ENCODE data around the gene KCTD1. TPM values are rescaled to one million over a fixed set of nuclear protein-coding genes. Genes with fewer than 3 reads are reported as not detected.

KCTD1 gene
- total and polyA plus RNA-seq, 2 experiments from 2014 or later = 5.4 to 13.8 TPM

DNA sequence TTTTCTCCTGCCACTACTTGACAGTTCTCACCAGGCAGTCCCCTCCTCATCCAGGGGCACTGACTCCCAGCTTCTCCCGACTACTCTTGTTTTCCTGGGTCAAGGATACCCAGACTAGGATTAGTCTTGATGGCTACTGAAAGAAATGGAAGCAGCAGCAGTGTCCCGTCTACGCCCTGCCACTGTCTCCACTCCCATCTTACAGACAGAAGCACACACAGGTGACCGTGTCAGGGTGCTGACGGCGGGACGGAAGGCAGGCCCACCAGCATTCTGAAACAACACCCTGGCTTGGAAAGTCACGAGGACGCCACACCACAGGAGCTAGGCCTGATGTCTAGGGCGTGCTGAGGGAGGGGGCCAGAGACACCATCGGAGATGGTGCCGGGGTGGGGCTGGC is 82.9 kb downstream of the KCTD1 start:
- Histone ChIP-seq H3K9me3 (ENCODE audit: low read depth) (no peaks in the 10 kb centered on the region), H3K79me2 (no peaks in the 10 kb centered on the region), H3K4me2 (no peak overlapping the region), H3K36me3 (replicated peaks; ENCODE audit: insufficient read depth, low read depth) (no peaks in the 10 kb centered on the region), H3K27ac (no peak overlapping the region), H3K4me3 (no peak overlapping the region), H4K20me1 (ENCODE audit: insufficient read depth, poor library complexity, severe bottlenecking) (no peaks in the 10 kb centered on the region), H2AFZ (no peak overlapping the region), H3K9me2 (replicated peaks; ENCODE audit: insufficient read depth) (no peaks in the 10 kb centered on the region), H3K4me1 (ENCODE audit: insufficient read depth) (no peaks in the 10 kb centered on the region), H3K27me3 (no peaks in the 10 kb centered on the region)
- WGBS (ENCODE audit: low lambda C conversion rate, missing lambda C conversion rate) = 95% methylated on average over 12 of the region's 12 CpGs
- TF ChIP-seq CTCF (IDR thresholded peaks at IDR 0.05; ENCODE audit: poor library complexity) (no peak), EZH2 (IDR thresholded peaks at IDR 0.05; ENCODE audit: borderline replicate concordance) (no peak), EZH2phosphoT487 (IDR thresholded peaks at IDR 0.05; ENCODE audit: low read depth, severe bottlenecking, unreplicated experiment) (no peak)
- DNase-seq (ENCODE audit: low spot score) = no peak

GRCh38 chr18:26464128-26465011 is 84.0 kb downstream of the KCTD1 start:
- Histone ChIP-seq H3K36me3 (replicated peaks; ENCODE audit: insufficient read depth, low read depth) (no peaks in the 10 kb centered on the region), H3K4me2 (no peak overlapping the region), H3K9me2 (replicated peaks; ENCODE audit: insufficient read depth) (no peaks in the 10 kb centered on the region), H4K20me1 (ENCODE audit: insufficient read depth, poor library complexity, severe bottlenecking) (no peaks in the 10 kb centered on the region), H3K4me1 (ENCODE audit: insufficient read depth) (no peaks in the 10 kb centered on the region), H3K9me3 (ENCODE audit: low read depth) (no peaks in the 10 kb centered on the region), H3K79me2 (no peaks in the 10 kb centered on the region), H2AFZ (no peak overlapping the region), H3K4me3 (no peak overlapping the region), H3K27me3 (no peaks in the 10 kb centered on the region), H3K27ac (no peak overlapping the region)
- TF ChIP-seq CTCF (IDR thresholded peaks at IDR 0.05; ENCODE audit: poor library complexity) (no peak), EZH2phosphoT487 (IDR thresholded peaks at IDR 0.05; ENCODE audit: low read depth, severe bottlenecking, unreplicated experiment) (no peak), EZH2 (IDR thresholded peaks at IDR 0.05; ENCODE audit: borderline replicate concordance) (no peak)
- WGBS (ENCODE audit: low lambda C conversion rate, missing lambda C conversion rate) = 78% methylated on average over 11 of the region's 11 CpGs
- DNase-seq (ENCODE audit: low spot score) = no peak

GRCh38 chr18:26462355-26462754 is 86.0 kb downstream of the KCTD1 start:
- TF ChIP-seq CTCF (IDR thresholded peaks at IDR 0.05; ENCODE audit: poor library complexity) (no peak), EZH2 (IDR thresholded peaks at IDR 0.05; ENCODE audit: borderline replicate concordance) (no peak), EZH2phosphoT487 (IDR thresholded peaks at IDR 0.05; ENCODE audit: low read depth, severe bottlenecking, unreplicated experiment) (no peak)
- H3K27me3 ChIP-seq = no peaks in the 10 kb centered on the region
- no peaks in the 10 kb centered on the region for H3K9me3 ChIP-seq (ENCODE audit: low read depth)

More at GRCh38 chr18:26462355-26462754, 86.0 kb downstream of the KCTD1 start:
- no peaks in the 10 kb centered on the region for H3K36me3 ChIP-seq (replicated peaks; ENCODE audit: insufficient read depth, low read depth)
- H3K27ac ChIP-seq = no peak overlapping the region
- H2AFZ ChIP-seq = no peak overlapping the region
- DNase-seq (ENCODE audit: low spot score) = no peak
- no peak overlapping the region for H3K4me2 ChIP-seq
- 96% methylated on average over 4 of the region's 4 CpGs for WGBS (ENCODE audit: low lambda C conversion rate, missing lambda C conversion rate)
- H3K4me3 ChIP-seq = no peak overlapping the region
- H4K20me1 ChIP-seq (ENCODE audit: insufficient read depth, poor library complexity, severe bottlenecking) = no peaks in the 10 kb centered on the region
- no peaks in the 10 kb centered on the region for H3K9me2 ChIP-seq (replicated peaks; ENCODE audit: insufficient read depth)
- H3K4me1 ChIP-seq (ENCODE audit: insufficient read depth) = no peaks in the 10 kb centered on the region
- no peaks in the 10 kb centered on the region for H3K79me2 ChIP-seq
